H1 (cell line): ENCODE data around the gene GALNT6. TPM values are rescaled to one million over a fixed set of nuclear protein-coding genes. Genes with fewer than 3 reads are reported as not detected.

ENCODE experiments used
- CHD7 ChIP-seq: fragments of 300-600 bp; sonication (generic); IDR thresholded peaks from 2 replicates; pipeline ENCODE4 v1.7.1; 2012; ENCODE audit warnings: low read length, moderate library complexity, mild to moderate bottlenecking, inconsistent platforms; ENCODE audit not compliant: insufficient replicate concordance
- FOSL1 ChIP-seq: IDR thresholded peaks from 2 replicates; pipeline ENCODE4 v1.6.1; 2011; ENCODE audit warnings: mild to moderate bottlenecking, low read depth, low read length, moderate library complexity; ENCODE audit not compliant: insufficient read depth
- MAX ChIP-seq: IDR thresholded peaks from 2 replicates; pipeline ENCODE4 v1.6.1; 2012; ENCODE audit warnings: inconsistent platforms
- USF2 ChIP-seq: IDR thresholded peaks from 2 replicates; pipeline ENCODE4 v1.6.1; 2011; ENCODE audit warnings: low read length, improper control_type of control experiment
- polyA plus RNA-seq, 7 experiments: library from polyadenylated mRNA; depleted of rRNA in 3 of 7; stranded (reverse) in 5 of 7; unstranded in 2 of 7; fragments of >200 nt in 5 of 7; fragments of 200-250 nt in 2 of 7; gene quantifications; 1 replicate in 5 of 7; 2 replicates in 1 of 7; 4 replicates in 1 of 7; pipeline versions ENCODE4 v1.2.1 to v1.2.3, GENCODE V29; 2011 to 2013; ENCODE audit warnings: missing spikeins in 2 of 7, mixed read lengths in 2 of 7
- total RNA-seq: library from RNA; stranded (reverse); fragmentation: NEBNext Ultra II Directional; extraction: Animal tissue kit (Norgen Biotek cat#: 25700); gene quantifications from 2 replicates; pipeline ENCODE4 v1.2.1, GENCODE V29; 2021

GALNT6 gene
- total and polyA plus RNA-seq, 2 of the 8 experiments (the other 6 are each of a cell fraction or from before 2014, with no cell fraction given) = 5.8 to 10.7 TPM

- TF ChIP-seq CHD7 (no peak), USF2 (0 out of 2 replicates have a peak, but pooled peaks have one; percentile 10), FOSL1 (no peak), MAX (no peak)
Measured at GRCh38 chr12:51424094-51424661, 33.0 kb upstream of the GALNT6 start (continued).
